HepG2 (cell line): ENCODE results near the gene LOX. TPM values are rescaled to one million over a fixed set of nuclear protein-coding genes. Genes with fewer than 3 reads are reported as not detected.

Source experiments
- CAMTA2 ChIP-seq: sonication (generic); formaldehyde crosslinking; IDR thresholded peaks from 2 replicates; pipeline ENCODE4 v1.4.0; 2020; ENCODE audit warnings: mild to moderate bottlenecking, missing genetic modification reagents, borderline replicate concordance
- CTCF ChIP-seq: sonication (generic); formaldehyde crosslinking; IDR thresholded peaks from 2 replicates; pipeline ENCODE4 v1.5.0; 2020; ENCODE audit warnings: mild to moderate bottlenecking, missing genetic modification reagents, moderate library complexity
- HNF1A ChIP-seq, 2 experiments: sonication (generic) in 1 of 2; formaldehyde crosslinking in 1 of 2; IDR thresholded peaks; 2 replicates each; pipeline versions ENCODE4 v1.4.0 to v1.6.1; 2016 to 2020; ENCODE audit warnings: borderline replicate concordance in 1 of 2, low read depth in 1 of 2, mild to moderate bottlenecking in 1 of 2, missing genetic modification reagents in 1 of 2
- polyA plus RNA-seq, 8 experiments: library from polyadenylated mRNA; depleted of rRNA in 3 of 8; stranded (reverse) in 7 of 8; unstranded in 1 of 8; fragments of >200 nt; fragmentation: Illumina TruSeq in 4 of 8; extraction: Trizol in 4 of 8; gene quantifications; 2 replicates each; pipeline versions ENCODE4 v1.2.1 to v1.2.3, GENCODE V29; 2011 to 2016; ENCODE audit warnings: low read depth in 4 of 8, missing spikeins in 1 of 8, mixed read lengths in 1 of 8; ENCODE audit not compliant: insufficient read depth in 1 of 8
- total RNA-seq, 5 experiments: library from RNA; depleted of rRNA; stranded (reverse); fragments of >200 nt; fragmentation: Illumina TruSeq; extraction: Trizol; gene quantifications; 2 replicates each; pipeline ENCODE4 v1.2.3, GENCODE V29; 2016; ENCODE audit warnings: low read depth in 1 of 5

LOX gene
- total and polyA plus RNA-seq, 2 of the 13 experiments (the other 11 are each of a cell fraction or from before 2014, with no cell fraction given): 0.73 to 173 TPM

GRCh38 chr5:122077366-122078115 is 518 bp downstream of the LOX start (continued):
- no peak for TF ChIP-seq HNF1A (IDR thresholded peaks at IDR 0.05; ENCODE audit: low read depth)
- 0 out of 2 replicates have a peak, but pooled peaks have one; percentile 9 for TF ChIP-seq HNF1A (CRISPR knock-in tag; IDR thresholded peaks at IDR 0.05; ENCODE audit: borderline replicate concordance)
- no peak for TF ChIP-seq CTCF
- no peak for TF ChIP-seq CAMTA2 (CRISPR knock-in tag)
